HG03571 (cell line): Measurements from ENCODE around the gene RAB9A.
A peak's percentile ranks its signal among the peaks of the same experiment; 100 is the strongest.
"Not testable (repeated sequence)": the region's sequence is repeated elsewhere in the genome, so short reads cannot be mapped to it uniquely, and the experiment has no call there.

Experiments
- ATAC-seq: cut with Tn5 transposase; IDR thresholded peaks from one replicate; pipeline ENCODE4 v1.9.1; 2021; ENCODE audit not compliant: unreplicated experiment

Gene RAB9A

DNA sequence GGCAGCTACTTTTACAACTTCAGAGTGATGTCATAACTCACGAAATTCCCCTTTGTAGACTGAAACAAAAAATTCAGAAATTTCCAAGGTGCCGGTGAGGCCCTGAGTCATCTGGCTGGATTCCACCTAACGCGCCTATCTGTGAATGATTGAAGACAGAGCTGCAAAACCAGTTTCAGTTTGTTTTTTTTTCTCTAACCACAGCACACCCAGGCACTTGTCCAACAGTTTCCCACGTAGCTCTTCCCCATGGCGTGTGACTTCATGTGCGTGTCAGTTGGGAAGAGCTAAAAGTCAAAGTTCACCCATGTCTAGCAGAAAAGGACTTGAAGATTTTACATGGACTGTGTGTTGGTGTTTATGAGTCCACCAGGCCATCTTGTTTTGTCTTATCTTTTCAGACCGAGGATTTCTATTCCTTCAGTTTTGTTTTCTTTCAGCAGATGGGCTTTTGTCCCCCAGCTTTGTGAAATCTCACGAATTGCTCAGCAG, 19.6 kb upstream of the RAB9A start:
- peak; percentile 84 for ATAC-seq

DNA sequence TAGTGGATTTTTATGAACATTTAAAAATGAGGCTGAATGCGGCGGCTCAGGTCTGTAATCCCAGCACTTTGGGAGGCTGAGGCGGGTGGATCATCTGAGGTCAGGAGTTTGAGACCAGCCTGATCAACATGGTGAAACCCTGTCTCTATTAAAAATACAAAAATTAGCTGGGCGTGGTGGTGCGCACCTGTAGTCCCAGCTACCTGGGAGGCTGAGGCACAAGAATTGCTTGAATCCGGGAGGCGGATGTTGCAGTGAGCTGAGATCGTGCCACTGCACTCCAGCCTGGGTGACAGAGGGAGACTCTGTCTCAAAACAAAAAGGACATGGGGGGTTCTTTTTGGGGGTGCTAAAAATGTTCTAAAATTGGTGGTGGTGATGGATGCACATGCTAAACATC, 19.2 kb upstream of the RAB9A start:
- not testable (repeated sequence) for ATAC-seq

DNA sequence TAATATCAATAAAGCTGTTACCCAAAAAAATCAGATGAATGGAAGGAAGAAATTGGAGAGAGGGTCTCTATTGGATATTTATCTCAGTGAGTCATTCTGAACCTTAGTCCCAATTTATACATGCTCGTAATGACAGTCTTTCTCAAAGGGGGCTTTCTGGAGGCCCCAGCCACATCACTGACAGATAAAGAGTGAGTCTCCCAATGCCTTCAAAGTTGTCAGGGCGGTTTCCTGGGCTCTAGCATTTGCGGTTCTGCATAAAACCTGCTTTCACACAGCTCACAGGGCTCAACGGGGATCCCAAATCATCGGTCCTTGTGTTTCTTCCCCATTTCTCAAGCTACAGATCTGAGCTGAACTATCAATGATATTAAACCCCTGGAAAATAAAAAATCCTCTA, 18.7 kb upstream of the RAB9A start:
- ATAC-seq = no peak

GRCh38 chrX:13673016-13673415, 15.9 kb upstream of the RAB9A start:
- ATAC-seq = no peak

DNA sequence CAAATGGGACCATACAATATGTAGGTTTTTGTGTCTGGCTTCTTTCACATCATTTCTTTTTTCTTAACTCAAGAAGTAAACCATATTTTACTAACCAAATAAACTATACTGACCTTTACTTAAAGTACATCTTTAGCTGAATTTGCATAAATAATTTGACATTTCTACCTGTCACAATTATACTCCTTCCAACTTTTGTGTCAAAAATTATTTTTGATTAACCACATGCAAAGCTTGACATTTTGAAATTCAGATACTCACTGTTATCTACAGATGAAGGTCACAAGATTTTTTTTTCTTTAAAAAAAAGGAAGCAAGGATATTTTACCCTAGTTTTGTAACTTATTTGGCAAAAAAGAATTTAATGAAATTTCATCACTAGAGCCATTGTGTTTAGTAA, 12.0 kb upstream of the RAB9A start:
- no peak for ATAC-seq

DNA sequence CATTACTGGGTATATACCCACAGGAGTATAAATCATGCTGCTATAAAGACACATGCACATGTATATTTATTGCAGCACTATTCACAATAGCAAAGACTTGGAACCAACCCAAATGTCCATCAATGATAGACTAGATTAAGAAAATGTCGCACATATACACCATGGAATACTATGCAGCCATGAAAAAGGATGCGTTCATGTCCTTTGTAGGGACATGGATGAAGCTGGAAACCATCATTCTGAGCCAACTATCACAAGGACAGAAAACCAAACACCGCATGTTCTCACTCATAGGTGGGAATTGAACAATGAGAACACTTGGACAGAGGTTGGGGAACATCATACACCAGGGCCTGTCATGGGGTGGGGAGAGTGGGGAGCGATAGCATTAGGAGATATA, 9.2 kb upstream of the RAB9A start:
- ATAC-seq = not testable (repeated sequence)

DNA sequence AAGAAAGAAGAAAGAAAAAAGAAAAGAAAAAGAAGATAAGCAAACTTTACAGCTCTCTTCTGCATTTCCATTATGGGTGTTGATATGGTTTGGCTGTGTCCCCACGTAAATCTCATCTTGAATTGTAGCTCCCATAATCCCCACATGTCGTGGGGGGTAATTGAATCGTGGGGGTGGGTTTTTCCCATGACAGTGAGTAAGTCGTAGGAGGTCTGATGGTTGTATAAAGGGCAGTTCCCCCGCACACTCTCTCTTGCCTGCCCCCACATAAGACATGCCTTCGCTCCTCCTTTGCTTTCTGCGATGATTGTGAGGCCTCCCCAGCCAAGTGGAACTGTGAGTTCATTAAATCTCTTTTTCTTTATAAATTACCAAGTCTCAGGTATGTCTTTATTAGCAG, 7.3 kb upstream of the RAB9A start:
- no peak for ATAC-seq

- ATAC-seq = no peak
Measured at GRCh38 chrX:13684361-13684760, 4.6 kb upstream of the RAB9A start.

DNA sequence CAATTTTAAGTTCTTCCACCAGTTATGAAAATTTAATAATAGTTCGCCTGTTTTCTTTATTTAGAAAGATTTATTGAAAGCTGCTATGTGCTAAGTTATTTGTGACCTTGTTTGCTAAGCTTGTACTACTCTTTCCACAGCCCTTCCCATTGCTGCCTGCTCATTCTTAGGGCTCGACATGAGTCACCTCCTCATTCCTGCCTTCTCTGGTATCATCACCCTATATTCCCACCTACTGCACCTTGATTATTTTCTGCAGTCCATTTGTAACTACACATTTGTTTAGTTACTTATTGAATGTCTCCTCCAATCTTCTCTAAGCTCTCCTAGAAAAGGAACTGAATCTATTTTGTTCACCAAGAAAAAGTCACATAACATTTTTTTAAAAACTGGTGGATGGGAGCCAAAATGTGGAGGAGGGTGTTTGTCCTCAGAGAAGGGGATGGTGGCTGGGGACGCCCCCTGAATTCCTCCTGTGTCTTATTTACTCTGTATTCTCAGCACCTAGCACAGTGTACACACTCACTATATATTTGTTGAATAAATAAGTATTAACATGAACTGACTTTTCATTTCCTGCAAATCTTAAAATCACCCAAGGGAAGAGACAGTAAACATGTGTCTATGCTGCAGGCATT, 3.7 kb upstream of the RAB9A start:
- no peak for ATAC-seq

DNA sequence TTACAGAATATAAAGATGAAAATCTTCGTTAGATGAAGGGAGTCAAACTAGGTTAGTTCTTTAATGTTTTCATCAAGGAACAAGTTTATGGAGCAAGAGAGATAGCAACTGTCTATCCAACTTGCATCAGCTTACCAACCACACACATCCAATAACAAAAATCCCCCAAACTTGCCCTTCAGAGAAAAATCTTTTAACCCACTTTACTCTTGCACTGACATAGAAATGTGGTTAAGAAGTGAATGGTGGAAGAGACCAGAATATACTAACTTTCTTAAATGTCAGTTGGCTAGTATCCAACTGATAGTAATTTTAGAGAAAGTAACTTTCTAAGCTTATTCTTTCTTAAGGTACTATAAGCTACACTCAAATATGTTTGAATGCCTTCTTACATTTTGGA, 1.7 kb upstream of the RAB9A start:
- no peak for ATAC-seq

DNA sequence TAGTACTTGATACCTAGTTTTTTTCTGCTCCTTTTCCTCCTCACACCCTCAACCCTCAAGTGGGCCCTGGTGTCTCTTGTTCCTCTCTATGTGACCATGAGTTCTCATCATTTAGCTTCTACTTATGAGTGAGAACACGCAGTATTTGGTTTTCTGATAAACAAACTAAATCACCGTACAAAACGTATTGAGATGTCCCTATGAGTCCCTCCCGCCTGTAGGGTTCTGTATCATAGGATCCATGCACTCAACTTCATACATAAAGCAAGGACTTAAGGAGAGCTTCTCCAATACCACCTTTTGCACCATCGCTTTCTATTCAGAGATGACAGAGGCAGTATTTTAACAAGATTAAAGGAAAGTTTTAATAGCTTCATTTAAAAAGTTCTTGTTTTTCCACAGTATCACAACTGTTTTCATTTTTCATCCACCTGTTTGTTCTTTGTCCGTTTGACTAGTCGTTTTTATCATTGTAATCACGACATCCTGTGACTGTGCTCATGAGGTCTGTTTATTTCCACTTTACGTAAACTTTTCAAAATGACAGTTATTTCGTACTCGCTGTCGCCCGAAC, 457 bp upstream of the RAB9A start:
- ATAC-seq = peak; percentile 19

GRCh38 chrX:13689741-13690211, 848 bp downstream of the RAB9A start:
- ATAC-seq = no peak

GRCh38 chrX:13690836-13691235, 1.9 kb downstream of the RAB9A start:
- no peak for ATAC-seq

GRCh38 chrX:13691841-13692371, 3.0 kb downstream of the RAB9A start:
- ATAC-seq = no peak

GRCh38 chrX:13692771-13693231, 3.9 kb downstream of the RAB9A start:
- ATAC-seq = no peak

DNA sequence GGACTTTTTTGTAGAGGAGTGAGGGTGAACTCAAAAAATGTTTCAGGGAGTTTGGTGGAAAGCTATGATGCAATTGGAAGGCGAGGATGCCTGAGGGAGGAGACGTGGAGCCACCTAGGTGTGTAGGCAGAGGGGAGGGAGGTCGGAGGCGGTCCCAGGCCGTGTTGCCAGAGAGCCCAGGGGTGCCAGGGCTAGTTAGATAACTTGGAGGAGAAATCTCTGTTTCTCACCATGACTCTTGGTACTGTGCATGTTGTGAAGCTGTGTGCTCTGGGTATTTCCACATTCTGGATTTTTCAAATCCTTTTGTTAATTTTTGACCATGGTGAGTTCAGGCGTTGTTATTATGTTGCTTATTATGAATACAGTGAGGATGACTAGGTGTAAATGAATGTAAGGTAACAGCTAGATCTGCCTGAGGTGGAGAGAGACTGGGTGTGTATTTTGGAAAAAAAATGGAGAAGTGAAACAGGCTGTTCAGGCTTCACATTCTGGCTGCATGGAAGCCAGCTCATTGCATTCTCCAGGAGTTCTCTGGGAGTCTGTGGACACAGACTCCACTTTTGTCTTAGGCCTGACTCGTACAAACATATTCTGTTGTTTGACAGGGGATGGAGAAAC, 4.5 kb downstream of the RAB9A start:
- no peak for ATAC-seq

- no peak for ATAC-seq
Measured at GRCh38 chrX:13694359-13694758, 5.4 kb downstream of the RAB9A start.

GRCh38 chrX:13694983-13695382, 6.1 kb downstream of the RAB9A start:
- no peak for ATAC-seq

- no peak for ATAC-seq
Measured at GRCh38 chrX:13695601-13696115, 6.7 kb downstream of the RAB9A start.

DNA sequence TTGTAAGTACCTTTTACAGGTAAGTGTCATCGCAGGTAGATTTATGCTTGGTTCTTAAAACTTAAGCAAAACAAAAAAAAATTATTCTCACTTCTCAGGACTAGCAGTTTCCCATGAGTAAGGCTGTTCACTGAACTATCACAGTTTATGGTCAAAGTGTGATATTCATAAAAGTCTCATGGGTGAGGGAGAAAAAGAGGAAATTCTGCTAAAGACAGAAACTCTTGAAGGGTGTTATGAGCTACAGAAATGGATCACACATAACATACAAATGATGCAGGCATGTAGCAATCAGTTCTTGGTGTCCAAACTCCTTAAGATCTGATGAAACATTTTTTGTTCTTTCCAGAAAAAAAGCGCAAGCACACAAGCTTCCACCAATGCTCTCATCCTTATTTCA, 8.5 kb downstream of the RAB9A start:
- ATAC-seq = peak; percentile 59

DNA sequence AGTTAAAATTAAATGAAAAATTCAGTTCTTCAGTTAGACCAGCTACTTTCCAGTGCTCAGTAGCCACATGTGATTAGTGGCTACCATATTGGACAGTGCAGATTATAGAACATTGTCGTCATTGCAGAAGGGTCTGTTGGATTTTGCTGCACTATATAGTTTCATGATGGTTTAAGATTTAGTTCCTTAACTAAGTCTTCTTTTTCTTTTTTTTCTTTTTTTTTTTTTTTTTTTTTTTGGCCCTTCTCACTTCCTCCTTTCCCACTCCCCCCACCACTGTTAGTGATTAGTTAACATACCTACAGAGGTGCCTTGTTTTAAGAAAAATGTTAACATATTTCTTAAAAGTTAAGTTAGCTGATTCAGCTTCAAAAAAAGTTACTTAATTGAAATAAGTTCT, 9.0 kb downstream of the RAB9A start:
- ATAC-seq = no peak

DNA sequence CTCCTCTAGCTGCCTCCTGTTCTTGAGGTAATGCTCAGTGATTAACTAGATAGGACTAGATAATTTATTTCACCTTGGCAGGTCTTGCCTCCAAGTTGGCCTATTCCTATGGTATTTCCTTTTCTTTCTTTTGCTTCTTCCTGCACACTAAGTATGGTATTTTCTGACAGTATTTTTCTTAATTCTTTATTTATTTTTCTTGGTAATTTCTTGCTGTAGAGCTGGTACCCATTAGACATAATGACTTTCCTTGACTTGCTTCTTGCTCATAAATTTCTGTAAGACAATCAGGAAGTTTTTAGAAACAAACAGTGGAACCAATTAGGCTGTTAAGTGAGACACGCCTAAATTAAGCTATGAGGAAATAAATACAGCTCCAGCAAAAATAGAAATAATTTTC, 9.5 kb downstream of the RAB9A start:
- ATAC-seq = no peak
